GM21529 (cell line): ENCODE data around the gene CHRNA4.
"Not testable (repeated sequence)": the region's sequence is repeated elsewhere in the genome, so short reads cannot be mapped to it uniquely, and the experiment has no call there.

Experiments
- ATAC-seq: cut with Tn5 transposase; IDR thresholded peaks from one replicate; pipeline ENCODE4 v1.9.1; 2021; ENCODE audit not compliant: unreplicated experiment

The CHRNA4 gene

GRCh38 chr20:63336232-63336752, 24.9 kb downstream of the CHRNA4 start:
- no peak for ATAC-seq

GRCh38 chr20:63335711-63336110, 25.4 kb downstream of the CHRNA4 start:
- no peak for ATAC-seq

- not testable (repeated sequence) for ATAC-seq
Observed at GRCh38 chr20:63335060-63335459, 26.1 kb downstream of the CHRNA4 start.

GRCh38 chr20:63334356-63334755, 26.8 kb downstream of the CHRNA4 start:
- no peak for ATAC-seq

GRCh38 chr20:63333241-63333836, 27.8 kb downstream of the CHRNA4 start:
- no peak for ATAC-seq

- no peak for ATAC-seq
Observed at GRCh38 chr20:63332488-63333240, 28.5 kb downstream of the CHRNA4 start.

- no peak for ATAC-seq
Observed at GRCh38 chr20:63331741-63332400, 29.3 kb downstream of the CHRNA4 start.

- ATAC-seq = no peak
Observed at GRCh38 chr20:63330940-63331339, 30.2 kb downstream of the CHRNA4 start.

- no peak for ATAC-seq
Observed at GRCh38 chr20:63330084-63330760, 30.9 kb downstream of the CHRNA4 start.

GRCh38 chr20:63329331-63330083, 31.6 kb downstream of the CHRNA4 start:
- no peak for ATAC-seq

- ATAC-seq = no peak
Observed at GRCh38 chr20:63328718-63329275, 32.4 kb downstream of the CHRNA4 start.

- ATAC-seq = no peak
Observed at GRCh38 chr20:63328026-63328700, 33.0 kb downstream of the CHRNA4 start.

GRCh38 chr20:63327231-63327745, 33.9 kb downstream of the CHRNA4 start:
- ATAC-seq = no peak

GRCh38 chr20:63326314-63327230, 34.6 kb downstream of the CHRNA4 start:
- ATAC-seq = no peak

- no peak for ATAC-seq
Observed at GRCh38 chr20:63325554-63326313, 35.4 kb downstream of the CHRNA4 start.

GRCh38 chr20:63325021-63325471, 36.1 kb downstream of the CHRNA4 start:
- no peak for ATAC-seq

GRCh38 chr20:63323357-63323981, 37.7 kb downstream of the CHRNA4 start:
- ATAC-seq = no peak
